22Rv1 (cell line): ENCODE measurements around the gene RPL10A.

ENCODE experiments used
- CTCF ChIP-seq: fragments of 450-650 bp; IDR thresholded peaks from 2 replicates; pipeline ENCODE4 v1.5.1; 2017; ENCODE audit warnings: mild to moderate bottlenecking
- ZFX ChIP-seq: fragments of 450-650 bp; IDR thresholded peaks from 2 replicates; pipeline ENCODE4 v1.6.1; 2017; ENCODE audit warnings: antibody characterized with exemption, borderline replicate concordance

GRCh38 chr6:35453236-35453635 lies 15.0 kb upstream of the RPL10A start:
- TF ChIP-seq CTCF (no peak), ZFX (no peak)
